GM23338 (cell line): Measurements from ENCODE around the gene VAMP7. TPM values are rescaled to one million over a fixed set of nuclear protein-coding genes. Genes with fewer than 3 reads are reported as not detected.

Source experiments
- ATAC-seq: fragments of 200-7000 bp; cut with Tn5 transposase; 3 replicates; pipeline ENCODE4 v1.9.1; 2020
- DNase-seq: peaks from one replicate; pipeline ENCODE4 v3.0.0-alpha.2; 2015; ENCODE audit warnings: low spot score
- H2AFZ ChIP-seq: fragments of 200-600 bp; sonication (generic); 2 replicates; pipeline ENCODE4 v1.8.0; 2016; ENCODE audit warnings: antibody characterized with exemption, mild to moderate bottlenecking, moderate library complexity
- H3F3A ChIP-seq: fragments of 200-600 bp; sonication (generic); replicated peaks from 2 replicates; pipeline ENCODE4 v1.8.0; 2017; ENCODE audit warnings: antibody characterized with exemption, mixed run types, low read depth
- H3K27ac ChIP-seq: fragments of 200-600 bp; sonication (generic); 2 replicates; pipeline ENCODE4 v1.6.1; 2016; ENCODE audit warnings: low read depth
- H3K27me3 ChIP-seq: fragments of 200-600 bp; sonication (generic); 2 replicates; pipeline ENCODE4 v1.8.0; 2016; ENCODE audit warnings: mild to moderate bottlenecking, mixed run types, moderate library complexity; ENCODE audit not compliant: insufficient read depth
- H3K36me3 ChIP-seq: fragments of 200-600 bp; sonication (generic); 2 replicates; pipeline ENCODE4 v1.8.0; 2016; ENCODE audit warnings: mild to moderate bottlenecking; ENCODE audit not compliant: insufficient read depth
- H3K4me1 ChIP-seq: fragments of 200-600 bp; sonication (generic); 2 replicates; pipeline ENCODE4 v1.8.0; 2016; ENCODE audit warnings: mild to moderate bottlenecking, moderate library complexity; ENCODE audit not compliant: insufficient read depth
- H3K4me2 ChIP-seq: fragments of 200-600 bp; sonication (generic); 2 replicates; pipeline ENCODE4 v1.7.1; 2017; ENCODE audit warnings: mixed run types
- H3K4me3 ChIP-seq: fragments of 200-600 bp; sonication (generic); 2 replicates; pipeline ENCODE4 v1.6.1; 2016; ENCODE audit warnings: mixed run types
- H3K79me2 ChIP-seq: fragments of 200-600 bp; sonication (generic); replicated peaks from 2 replicates; pipeline ENCODE4 v1.8.0; 2017; ENCODE audit warnings: mild to moderate bottlenecking; ENCODE audit not compliant: insufficient read depth
- H3K9me2 ChIP-seq: fragments of 200-600 bp; sonication (generic); 2 replicates; pipeline ENCODE4 v1.8.0; 2017; ENCODE audit not compliant: insufficient read depth
- H4K20me1 ChIP-seq: fragments of 200-600 bp; sonication (generic); replicated peaks from 2 replicates; pipeline ENCODE4 v1.8.0; 2017; ENCODE audit warnings: mild to moderate bottlenecking; ENCODE audit not compliant: insufficient read depth
- H3K27ac Mint-ChIP-seq: 2 replicates; pipeline ENCODE4 v1.8.0; 2020; ENCODE audit warnings: inconsistent platforms, mild to moderate bottlenecking, moderate library complexity, mixed read lengths
- H3K27me3 Mint-ChIP-seq: 3 replicates; pipeline ENCODE4 v1.8.0; 2022; ENCODE audit warnings: low read depth, mild to moderate bottlenecking, moderate library complexity, mixed read lengths, inconsistent platforms; ENCODE audit not compliant: insufficient read depth, poor library complexity
- H3K36me3 Mint-ChIP-seq: 3 replicates; pipeline ENCODE4 v1.8.0; 2021; ENCODE audit warnings: low read depth, mild to moderate bottlenecking, inconsistent platforms, moderate library complexity, mixed read lengths
- H3K4me1 Mint-ChIP-seq: 3 replicates; pipeline ENCODE4 v1.8.0; 2020; ENCODE audit warnings: mild to moderate bottlenecking, inconsistent platforms, mixed read lengths
- H3K4me3 Mint-ChIP-seq: 3 replicates; pipeline ENCODE4 v1.8.0; 2021; ENCODE audit warnings: moderate library complexity, mild to moderate bottlenecking, inconsistent platforms, mixed read lengths
- H3K9me3 Mint-ChIP-seq: 3 replicates; pipeline ENCODE4 v1.8.0; 2020; ENCODE audit warnings: moderate library complexity, mild to moderate bottlenecking, inconsistent platforms, mixed read lengths
- CREB1 ChIP-seq: fragments of 250-450 bp; sonication (Bioruptor Pico); IDR thresholded peaks from 2 replicates; pipeline ENCODE4 v1.5.0; 2020; ENCODE audit warnings: low read depth, mild to moderate bottlenecking, moderate library complexity
- ETS1 ChIP-seq: IDR thresholded peaks from 2 replicates; pipeline ENCODE4 v1.6.1; 2016; ENCODE audit warnings: antibody characterized with exemption
- EZH2 ChIP-seq: fragments of 200-600 bp; sonication (generic); IDR thresholded peaks from one replicate; pipeline ENCODE4 v1.8.0; 2017; ENCODE audit warnings: antibody characterized with exemption, mild to moderate bottlenecking, low read depth; ENCODE audit not compliant: unreplicated experiment
- JUNB ChIP-seq: IDR thresholded peaks from one replicate; pipeline ENCODE4 v1.6.1; 2016; ENCODE audit warnings: antibody characterized with exemption; ENCODE audit not compliant: unreplicated experiment
- NANOG ChIP-seq: IDR thresholded peaks from 2 replicates; pipeline ENCODE4 v1.6.1; 2016; ENCODE audit warnings: antibody characterized with exemption, borderline replicate concordance
- POLR2AphosphoS5 ChIP-seq: IDR thresholded peaks from 2 replicates; pipeline ENCODE4 v1.6.1; 2016; ENCODE audit warnings: antibody characterized with exemption, low read depth
- STAT1 ChIP-seq: IDR thresholded peaks from one replicate; pipeline ENCODE4 v1.6.1; 2016; ENCODE audit warnings: antibody characterized with exemption; ENCODE audit not compliant: unreplicated experiment
- ZNF114 ChIP-seq: fragments of 250-450 bp; sonication (Bioruptor Pico); IDR thresholded peaks from 2 replicates; pipeline ENCODE4 v1.5.0; 2020; ENCODE audit warnings: mild to moderate bottlenecking, moderate library complexity
- ZNF462 ChIP-seq: fragments of 250-450 bp; sonication (Bioruptor Pico); IDR thresholded peaks from 2 replicates; pipeline ENCODE4 v1.5.0; 2020; ENCODE audit warnings: mild to moderate bottlenecking, moderate library complexity
- polyA plus RNA-seq: library from polyadenylated mRNA; unstranded; fragments of >200 nt; fragmentation: Nextera tagmentation; extraction: Ambion mirVana; gene quantifications from 2 replicates; pipeline ENCODE4 v1.2.1, GENCODE V29; 2016
- total RNA-seq: library from RNA; depleted of rRNA; stranded (reverse); fragments of >200 nt; shearing (Covaris generic); gene quantifications from 2 replicates; pipeline ENCODE4 v1.2.3, GENCODE V29; 2014

The VAMP7 gene
- total and polyA plus RNA-seq, 2 experiments from 2014 or later = 14.0 to 22.7 TPM

- Mint-ChIP-seq H3K36me3 (peaks cover 13% of the 10 kb centered on the region; the same call in 2 of the 3 replicates), H3K9me3 (peaks cover 45% of the 10 kb centered on the region), H3K4me1 (peaks cover 15% of the 10 kb centered on the region; the same call in 2 of the 3 replicates), H3K4me3 (no peak overlapping the region), H3K27me3 (no peaks in the 10 kb centered on the region), H3K27ac (no peak overlapping the region)
- no peaks in the 10 kb centered on the region; the same call in 1 of the 2 replicates for H3K36me3 ChIP-seq
- no peaks in the 10 kb centered on the region for H3F3A ChIP-seq
- no peaks in the 10 kb centered on the region for H3K79me2 ChIP-seq
- TF ChIP-seq CREB1 (CRISPR knock-in tag) = no peak
- no peak for TF ChIP-seq POLR2AphosphoS5
- no peak for TF ChIP-seq ZNF462 (CRISPR knock-in tag)
- TF ChIP-seq EZH2 = no peak
- TF ChIP-seq JUNB = no peak
- TF ChIP-seq ETS1 = no peak
- TF ChIP-seq NANOG = no peak
- TF ChIP-seq STAT1 = no peak
- TF ChIP-seq ZNF114 (CRISPR knock-in tag) = no peak
- no peaks in the 10 kb centered on the region for H4K20me1 ChIP-seq
- H3K27ac ChIP-seq = no peak overlapping the region
- 0 out of 2 replicates have a peak, but pooled peaks cover 5% of the 10 kb centered on the region for H3K9me2 ChIP-seq
- no peaks in the 10 kb centered on the region for H3K27me3 ChIP-seq
- DNase-seq (no peak), ATAC-seq (no peak)
- H3K4me2 ChIP-seq = no peak overlapping the region
- no peak overlapping the region for H2AFZ ChIP-seq
- peaks cover 16% of the 10 kb centered on the region for H3K4me1 ChIP-seq
- no peak overlapping the region for H3K4me3 ChIP-seq
Observed at GRCh38 chrX:155954793-155955192, 73.6 kb downstream of the VAMP7 start.
